GM12878 (cell line): ENCODE data around the gene BCL2L13. TPM values are rescaled to one million over a fixed set of nuclear protein-coding genes. Genes with fewer than 3 reads are reported as not detected.

Source experiments
- BCL3 ChIP-seq: IDR thresholded peaks from 2 replicates; pipeline ENCODE4 v1.6.1; 2011; ENCODE audit warnings: borderline replicate concordance, low read depth, mild to moderate bottlenecking, moderate library complexity, low read length; ENCODE audit not compliant: insufficient read depth, poor library complexity, severe bottlenecking
- CEBPZ ChIP-seq: fragments of 150-350 bp; IDR thresholded peaks from 2 replicates; pipeline ENCODE4 v1.6.1; 2016; ENCODE audit warnings: low read depth, low read length
- HDGF ChIP-seq: fragments of 450-650 bp; IDR thresholded peaks from 2 replicates; pipeline ENCODE4 v1.6.1; 2016; ENCODE audit warnings: antibody characterized with exemption
- LARP7 ChIP-seq: fragments of 450-650 bp; IDR thresholded peaks from 2 replicates; pipeline ENCODE4 v1.6.1; 2017; ENCODE audit warnings: mild to moderate bottlenecking
- MEF2B ChIP-seq: fragments of 450-650 bp; IDR thresholded peaks from 2 replicates; pipeline ENCODE4 v1.6.1; 2018; ENCODE audit warnings: mild to moderate bottlenecking, moderate library complexity; ENCODE audit not compliant: partially characterized antibody, poor library complexity, severe bottlenecking
- SMAD1 ChIP-seq: fragments of 450-650 bp; IDR thresholded peaks from 2 replicates; pipeline ENCODE4 v1.6.1; 2018; ENCODE audit warnings: mild to moderate bottlenecking, low read depth; ENCODE audit not compliant: partially characterized antibody
- polyA plus RNA-seq, 11 experiments: library from polyadenylated mRNA; depleted of rRNA in 4 of 11; unstranded in 6 of 11; stranded (reverse) in 5 of 11; fragments of >200 nt; fragmentation: Nextera tagmentation in 4 of 11; fragmentation: Illumina TruSeq in 1 of 11; extraction: Ambion mirVana in 4 of 11; extraction: Trizol in 1 of 11; gene quantifications; 1 replicate in 1 of 11; 2 replicates in 10 of 11; pipeline versions ENCODE4 v1.2.1 to v1.2.3, GENCODE V29; 2011 to 2016; ENCODE audit warnings: inconsistent platforms in 2 of 11, missing spikeins in 2 of 11, low read depth in 1 of 11
- total RNA-seq, 4 experiments: library from RNA; depleted of rRNA in 3 of 4; stranded (reverse); fragments of >200 nt in 3 of 4; fragmentation: Illumina TruSeq in 1 of 4; extraction: Trizol in 1 of 4; gene quantifications; 2 replicates each; pipeline versions ENCODE4 v1.2.1 to v1.2.3, GENCODE V29; 2013 to 2021
- TF ChIP-seq, protein P1 (sequence below): fragments of 450-650 bp; IDR thresholded peaks from 2 replicates; pipeline ENCODE4 v1.6.1; 2017; ENCODE audit warnings: borderline replicate concordance
- TF ChIP-seq, protein P2 (sequence below): fragments of 450-650 bp; IDR thresholded peaks from 2 replicates; pipeline ENCODE4 v1.6.1; 2018; ENCODE audit warnings: mild to moderate bottlenecking, low read depth, moderate library complexity; ENCODE audit not compliant: partially characterized antibody

BCL2L13 gene
- total and polyA plus RNA-seq, 10 of the 15 experiments (the other 5 are each of a cell fraction or from before 2014, with no cell fraction given): 18.6 to 30.6 (median 28.2) TPM

DNA sequence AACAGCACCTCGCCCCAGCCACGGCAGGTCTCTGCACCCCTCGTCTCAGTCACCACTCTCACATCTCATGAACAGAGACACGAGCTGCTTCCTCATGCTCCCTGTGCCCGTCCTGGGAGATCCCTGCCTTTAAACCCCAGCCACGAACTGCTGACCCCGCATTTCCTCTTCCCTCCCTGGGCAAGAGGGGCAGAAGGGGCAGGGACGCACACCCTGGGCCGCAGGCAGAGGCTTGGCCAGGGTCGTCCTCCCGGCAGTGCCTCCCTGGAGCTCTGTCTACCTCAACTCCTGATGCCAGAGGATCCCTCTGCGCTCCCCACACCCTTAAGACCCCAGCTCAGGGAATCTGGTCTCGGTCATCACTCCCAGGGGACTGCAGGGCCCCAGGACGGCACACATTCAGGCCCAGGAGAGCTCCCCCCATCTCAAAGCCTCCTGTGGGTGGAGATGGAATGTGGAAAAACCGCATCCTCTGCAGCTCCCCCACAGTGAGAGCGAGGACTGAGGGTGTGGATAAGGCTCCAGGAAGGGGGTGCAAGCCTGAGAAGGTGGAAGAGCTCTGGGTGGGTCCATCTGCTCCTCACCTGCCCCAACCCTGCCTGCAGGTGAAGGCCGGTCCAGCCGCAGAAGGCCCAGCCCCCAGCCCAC lies 134.5 kb downstream of the BCL2L13 start (continued):
- TF ChIP-seq, protein P1, sequence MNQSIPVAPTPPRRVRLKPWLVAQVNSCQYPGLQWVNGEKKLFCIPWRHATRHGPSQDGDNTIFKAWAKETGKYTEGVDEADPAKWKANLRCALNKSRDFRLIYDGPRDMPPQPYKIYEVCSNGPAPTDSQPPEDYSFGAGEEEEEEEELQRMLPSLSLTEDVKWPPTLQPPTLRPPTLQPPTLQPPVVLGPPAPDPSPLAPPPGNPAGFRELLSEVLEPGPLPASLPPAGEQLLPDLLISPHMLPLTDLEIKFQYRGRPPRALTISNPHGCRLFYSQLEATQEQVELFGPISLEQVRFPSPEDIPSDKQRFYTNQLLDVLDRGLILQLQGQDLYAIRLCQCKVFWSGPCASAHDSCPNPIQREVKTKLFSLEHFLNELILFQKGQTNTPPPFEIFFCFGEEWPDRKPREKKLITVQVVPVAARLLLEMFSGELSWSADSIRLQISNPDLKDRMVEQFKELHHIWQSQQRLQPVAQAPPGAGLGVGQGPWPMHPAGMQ: no peak
- TF ChIP-seq BCL3: no peak
- TF ChIP-seq SMAD1: no peak
- TF ChIP-seq MEF2B: peak; percentile 44
- TF ChIP-seq, protein P2, sequence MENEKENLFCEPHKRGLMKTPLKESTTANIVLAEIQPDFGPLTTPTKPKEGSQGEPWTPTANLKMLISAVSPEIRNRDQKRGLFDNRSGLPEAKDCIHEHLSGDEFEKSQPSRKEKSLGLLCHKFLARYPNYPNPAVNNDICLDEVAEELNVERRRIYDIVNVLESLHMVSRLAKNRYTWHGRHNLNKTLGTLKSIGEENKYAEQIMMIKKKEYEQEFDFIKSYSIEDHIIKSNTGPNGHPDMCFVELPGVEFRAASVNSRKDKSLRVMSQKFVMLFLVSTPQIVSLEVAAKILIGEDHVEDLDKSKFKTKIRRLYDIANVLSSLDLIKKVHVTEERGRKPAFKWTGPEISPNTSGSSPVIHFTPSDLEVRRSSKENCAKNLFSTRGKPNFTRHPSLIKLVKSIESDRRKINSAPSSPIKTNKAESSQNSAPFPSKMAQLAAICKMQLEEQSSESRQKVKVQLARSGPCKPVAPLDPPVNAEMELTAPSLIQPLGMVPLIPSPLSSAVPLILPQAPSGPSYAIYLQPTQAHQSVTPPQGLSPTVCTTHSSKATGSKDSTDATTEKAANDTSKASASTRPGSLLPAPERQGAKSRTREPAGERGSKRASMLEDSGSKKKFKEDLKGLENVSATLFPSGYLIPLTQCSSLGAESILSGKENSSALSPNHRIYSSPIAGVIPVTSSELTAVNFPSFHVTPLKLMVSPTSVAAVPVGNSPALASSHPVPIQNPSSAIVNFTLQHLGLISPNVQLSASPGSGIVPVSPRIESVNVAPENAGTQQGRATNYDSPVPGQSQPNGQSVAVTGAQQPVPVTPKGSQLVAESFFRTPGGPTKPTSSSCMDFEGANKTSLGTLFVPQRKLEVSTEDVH: no peak
- TF ChIP-seq CEBPZ: no peak
- TF ChIP-seq LARP7: no peak
- TF ChIP-seq HDGF: peak; percentile 26; the same call in 1 of the 2 replicates
- TF ChIP-seq, all 136 proteins: peak for 5
